T-helper 1 cell treated with Interleukin-12 subunit alpha and Interleukin-12 subunit beta and Interleukin-4 antibody, amounts not matched to agents 30 μg/mL and 1 μg/mL, for 36 hours (primary cell): Measurements from ENCODE around the gene CTNNA2.

Experiments used
- H3K27ac Mint-ChIP-seq: one replicate; pipeline ENCODE4 v1.8.0; 2021; ENCODE audit warnings: mild to moderate bottlenecking, mixed read lengths
- H3K27me3 Mint-ChIP-seq: one replicate; pipeline ENCODE4 v1.8.0; 2021; ENCODE audit warnings: low read depth, mixed read lengths
- H3K36me3 Mint-ChIP-seq: one replicate; pipeline ENCODE4 v1.8.0; 2021; ENCODE audit warnings: low read depth, mixed read lengths
- H3K4me1 Mint-ChIP-seq: one replicate; pipeline ENCODE4 v1.8.0; 2021; ENCODE audit warnings: low read depth, mixed read lengths
- H3K4me3 Mint-ChIP-seq: one replicate; pipeline ENCODE4 v1.8.0; 2021; ENCODE audit warnings: mild to moderate bottlenecking, moderate library complexity, mixed read lengths
- H3K9me3 Mint-ChIP-seq: one replicate; pipeline ENCODE4 v1.8.0; 2021; ENCODE audit warnings: mixed read lengths

CTNNA2 gene

DNA sequence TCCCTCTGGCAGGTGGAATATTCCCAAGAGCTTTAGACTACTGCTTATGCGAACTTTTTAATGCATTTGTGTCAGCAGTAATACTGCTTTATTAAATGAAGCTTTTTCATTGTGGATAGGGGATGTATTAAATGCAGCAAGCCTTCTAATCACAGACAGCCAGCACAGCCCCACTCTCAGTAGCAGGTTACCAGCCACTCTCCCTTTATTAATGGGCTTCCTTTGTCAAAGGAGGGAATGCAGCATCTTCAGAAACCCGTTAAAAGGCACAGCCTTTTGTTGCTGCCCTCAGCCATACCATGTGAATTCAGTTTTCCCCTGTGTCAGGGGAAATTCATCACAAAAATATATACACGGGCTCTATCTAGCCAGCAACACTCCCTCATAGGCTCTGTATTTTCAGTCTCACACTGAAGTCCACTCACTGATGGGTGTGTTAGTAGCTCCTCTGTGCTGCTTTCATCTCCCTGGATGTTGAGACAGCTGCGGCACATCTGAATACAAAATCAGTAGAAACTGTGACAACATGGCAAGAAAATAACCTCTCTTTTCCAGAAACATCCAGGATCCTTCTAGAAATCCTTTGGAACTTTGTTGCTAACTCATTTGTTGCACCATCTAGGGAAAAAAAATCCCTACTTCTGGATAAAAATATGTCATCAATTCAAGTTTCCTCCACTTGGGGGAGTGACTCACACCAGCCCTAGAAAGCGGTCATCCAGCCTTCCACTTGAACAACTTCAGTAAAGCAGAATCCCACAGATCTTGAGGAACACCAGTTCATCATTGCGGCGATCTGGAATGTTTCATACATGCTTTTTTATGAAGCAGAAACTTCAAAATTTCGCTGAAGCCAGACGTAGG, 743.3 kb downstream of the CTNNA2 start:
- Mint-ChIP-seq H3K27ac (no peak overlapping the region), H3K4me1 (no peaks in the 10 kb centered on the region), H3K36me3 (no peaks in the 10 kb centered on the region), H3K4me3 (no peak overlapping the region), H3K27me3 (no peaks in the 10 kb centered on the region), H3K9me3 (peaks cover 5% of the 10 kb centered on the region)

DNA sequence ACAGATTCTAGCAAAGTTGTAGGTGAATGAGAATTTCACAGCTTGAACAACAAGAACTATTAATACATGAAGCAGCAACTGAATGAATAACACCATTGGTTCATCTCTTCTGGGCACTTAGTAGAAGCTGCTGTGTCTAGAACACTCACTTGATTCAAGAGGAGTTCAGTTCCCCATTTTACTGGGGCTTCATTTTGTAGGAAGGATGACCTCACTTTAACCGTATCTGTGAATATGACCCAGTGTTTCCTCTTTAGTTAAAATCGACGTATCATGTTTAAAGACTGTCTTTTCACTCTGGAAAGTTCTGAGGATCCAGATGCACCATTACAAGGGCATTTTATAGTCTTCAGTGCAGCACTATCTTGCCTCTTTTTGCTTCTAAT, 743.9 kb downstream of the CTNNA2 start:
- no peak overlapping the region for H3K4me3 Mint-ChIP-seq
- H3K4me1 Mint-ChIP-seq = no peaks in the 10 kb centered on the region
- no peaks in the 10 kb centered on the region for H3K36me3 Mint-ChIP-seq
- peaks cover 5% of the 10 kb centered on the region for H3K9me3 Mint-ChIP-seq
- no peaks in the 10 kb centered on the region for H3K27me3 Mint-ChIP-seq
- no peak overlapping the region for H3K27ac Mint-ChIP-seq

DNA sequence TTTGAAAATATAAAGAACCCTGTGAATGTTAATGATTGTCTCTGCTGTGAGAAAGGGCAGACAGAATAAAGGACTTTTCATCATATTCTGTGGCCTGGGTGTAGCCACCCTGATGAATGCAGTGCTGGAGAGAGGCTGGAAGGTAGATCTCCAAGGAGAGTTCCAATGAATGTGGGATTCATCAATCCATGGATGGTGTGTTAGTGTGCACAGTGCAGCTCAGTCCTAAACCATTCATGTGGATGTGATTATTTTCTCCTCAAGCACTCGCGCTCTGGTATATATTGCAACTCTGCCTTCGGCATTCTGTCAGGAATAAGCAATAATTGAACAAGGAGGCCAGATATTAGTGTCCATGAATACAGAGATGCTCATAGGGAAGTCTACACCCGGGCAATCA, 744.6 kb downstream of the CTNNA2 start:
- Mint-ChIP-seq H3K36me3 (no peaks in the 10 kb centered on the region), H3K27me3 (no peaks in the 10 kb centered on the region), H3K9me3 (peaks cover 5% of the 10 kb centered on the region), H3K4me1 (no peaks in the 10 kb centered on the region), H3K4me3 (no peak overlapping the region), H3K27ac (no peak overlapping the region)

DNA sequence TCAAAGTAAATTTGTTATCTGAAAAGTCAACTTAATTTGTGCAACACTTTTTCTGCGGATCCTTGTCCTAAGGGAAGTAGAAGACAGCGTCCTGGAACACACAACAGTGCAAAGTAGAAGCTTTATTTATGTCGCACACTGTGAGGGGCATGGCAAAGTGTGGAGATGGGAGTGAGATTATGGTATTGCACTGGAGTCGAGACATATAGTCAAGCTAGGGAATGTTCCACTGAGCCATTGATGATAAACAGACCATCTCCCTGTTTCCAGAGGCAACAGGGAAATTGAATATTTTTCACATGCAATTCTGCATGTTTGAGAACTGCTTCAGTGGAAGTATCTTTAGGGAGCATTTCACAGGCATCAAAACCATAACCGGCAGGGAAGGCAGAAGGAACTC, 745.5 kb downstream of the CTNNA2 start:
- Mint-ChIP-seq H3K4me3 (no peak overlapping the region), H3K36me3 (no peaks in the 10 kb centered on the region), H3K4me1 (no peaks in the 10 kb centered on the region)

DNA sequence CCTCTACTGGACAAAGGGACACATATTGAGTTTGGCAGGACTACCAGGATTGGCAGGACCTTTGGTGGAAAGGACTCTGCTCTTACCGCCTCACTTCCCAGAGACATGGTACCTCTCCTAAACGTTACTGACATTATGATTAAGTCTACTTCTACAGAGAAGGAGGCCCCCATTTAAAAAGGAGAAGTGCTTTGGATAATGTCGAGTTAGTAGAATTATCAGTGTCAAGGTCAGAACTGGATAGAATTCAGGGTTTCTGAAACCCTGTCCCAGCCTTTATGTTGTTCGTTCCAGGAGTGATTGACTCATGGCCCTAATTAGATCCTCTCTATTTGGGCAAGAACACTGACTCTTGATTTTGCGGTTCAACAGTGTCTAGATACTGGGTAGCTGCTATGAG, 745.9 kb downstream of the CTNNA2 start:
- Mint-ChIP-seq H3K4me1 (no peaks in the 10 kb centered on the region), H3K27ac (no peak overlapping the region), H3K4me3 (no peak overlapping the region), H3K27me3 (no peaks in the 10 kb centered on the region), H3K9me3 (peaks cover 5% of the 10 kb centered on the region), H3K36me3 (no peaks in the 10 kb centered on the region)

More for the DNA sequence above, 745.5 kb downstream of the CTNNA2 start:
- Mint-ChIP-seq H3K27me3 (no peaks in the 10 kb centered on the region), H3K27ac (no peak overlapping the region), H3K9me3 (peaks cover 5% of the 10 kb centered on the region)

DNA sequence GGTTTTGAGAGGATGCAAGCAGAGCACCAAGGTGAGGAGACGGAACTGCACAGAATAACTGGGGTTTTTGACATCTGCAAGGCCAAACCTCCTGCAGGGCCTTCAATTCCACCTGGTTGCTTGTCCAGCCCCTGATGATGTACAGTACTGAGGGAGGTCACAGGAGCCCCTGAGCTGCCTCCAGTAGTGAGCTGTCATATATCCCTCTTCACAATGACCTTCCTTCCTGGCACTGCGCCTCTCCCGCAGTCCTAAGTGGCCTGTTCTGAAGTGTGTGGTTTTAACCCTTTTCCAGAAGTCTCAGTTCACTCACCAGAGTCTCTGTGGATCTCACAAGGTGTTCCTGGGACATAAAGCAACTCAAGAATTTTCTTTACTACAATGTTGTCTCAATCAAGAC, 746.4 kb downstream of the CTNNA2 start:
- H3K4me3 Mint-ChIP-seq = no peak overlapping the region
- H3K27ac Mint-ChIP-seq = no peak overlapping the region
- peaks cover 5% of the 10 kb centered on the region for H3K9me3 Mint-ChIP-seq
- H3K4me1 Mint-ChIP-seq = no peaks in the 10 kb centered on the region
- H3K36me3 Mint-ChIP-seq = no peaks in the 10 kb centered on the region
- H3K27me3 Mint-ChIP-seq = no peaks in the 10 kb centered on the region

DNA sequence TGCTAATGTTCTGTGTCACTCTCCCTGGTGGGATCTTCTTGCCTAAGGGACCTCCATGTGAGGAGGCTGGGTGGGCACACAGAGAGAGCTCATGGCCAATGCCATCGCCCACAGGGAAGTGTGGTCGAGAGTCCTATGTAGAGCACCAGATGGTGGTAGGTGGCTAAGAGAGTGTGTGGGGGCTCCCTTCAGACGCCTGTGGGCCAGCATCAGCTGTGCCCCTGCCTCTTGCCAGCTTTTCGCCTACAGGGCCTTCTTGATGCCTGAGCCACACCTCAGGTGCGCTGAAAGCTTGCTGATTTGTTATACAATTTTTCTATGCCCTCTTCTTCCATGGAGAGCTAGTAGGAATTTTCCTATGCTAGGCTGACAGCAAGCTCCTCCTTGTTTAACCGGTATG, 753.4 kb downstream of the CTNNA2 start:
- peaks cover 11% of the 10 kb centered on the region for H3K9me3 Mint-ChIP-seq
- H3K4me3 Mint-ChIP-seq = no peak overlapping the region
- no peaks in the 10 kb centered on the region for H3K36me3 Mint-ChIP-seq
- H3K27ac Mint-ChIP-seq = no peak overlapping the region
- no peaks in the 10 kb centered on the region for H3K27me3 Mint-ChIP-seq
- H3K4me1 Mint-ChIP-seq = no peaks in the 10 kb centered on the region

DNA sequence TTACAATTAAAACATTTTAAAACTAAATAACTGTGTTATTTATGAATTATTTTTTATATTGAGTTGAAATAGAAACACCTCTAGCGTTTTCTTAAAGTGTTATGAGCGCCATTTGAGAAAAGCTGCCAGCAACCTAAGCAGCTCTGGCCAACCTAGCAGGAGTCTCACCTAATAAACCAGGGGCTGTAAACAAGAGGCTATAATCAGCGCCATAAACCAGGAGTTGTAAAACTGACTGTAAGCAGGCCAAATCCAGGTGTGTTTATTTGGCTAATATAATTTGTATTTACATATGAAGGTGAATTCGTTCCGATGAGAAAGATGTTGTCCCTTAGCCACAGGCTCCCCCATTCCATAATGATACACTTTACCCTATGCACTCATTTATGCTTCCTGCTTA, 757.0 kb downstream of the CTNNA2 start:
- H3K4me1 Mint-ChIP-seq = no peaks in the 10 kb centered on the region
- peaks cover 8% of the 10 kb centered on the region for H3K9me3 Mint-ChIP-seq
- no peak overlapping the region for H3K27ac Mint-ChIP-seq
- no peaks in the 10 kb centered on the region for H3K36me3 Mint-ChIP-seq
- no peak overlapping the region for H3K4me3 Mint-ChIP-seq
- H3K27me3 Mint-ChIP-seq = no peaks in the 10 kb centered on the region

DNA sequence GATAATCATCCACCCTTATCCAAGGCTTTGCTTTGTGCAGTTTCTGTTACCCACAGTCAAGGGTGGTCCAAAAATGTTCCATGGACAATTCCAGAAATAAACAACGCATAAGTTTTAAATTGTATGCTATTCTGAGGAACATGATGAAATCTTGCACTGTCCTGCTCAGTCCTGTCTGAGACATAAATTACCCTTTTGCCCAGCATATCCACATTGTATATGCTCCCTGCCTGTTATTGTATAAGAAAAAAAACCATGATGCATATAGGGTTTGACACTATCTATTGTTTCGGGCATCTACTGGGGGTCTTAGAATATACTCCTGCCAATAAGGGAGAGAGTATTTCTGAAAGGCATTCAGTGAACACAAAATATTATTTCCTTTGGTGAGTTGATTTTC, 767.7 kb downstream of the CTNNA2 start:
- H3K4me3 Mint-ChIP-seq = no peak overlapping the region
- H3K4me1 Mint-ChIP-seq = no peaks in the 10 kb centered on the region
- H3K27ac Mint-ChIP-seq = no peak overlapping the region
- H3K27me3 Mint-ChIP-seq = no peaks in the 10 kb centered on the region
- no peaks in the 10 kb centered on the region for H3K36me3 Mint-ChIP-seq
- no peaks in the 10 kb centered on the region for H3K9me3 Mint-ChIP-seq

DNA sequence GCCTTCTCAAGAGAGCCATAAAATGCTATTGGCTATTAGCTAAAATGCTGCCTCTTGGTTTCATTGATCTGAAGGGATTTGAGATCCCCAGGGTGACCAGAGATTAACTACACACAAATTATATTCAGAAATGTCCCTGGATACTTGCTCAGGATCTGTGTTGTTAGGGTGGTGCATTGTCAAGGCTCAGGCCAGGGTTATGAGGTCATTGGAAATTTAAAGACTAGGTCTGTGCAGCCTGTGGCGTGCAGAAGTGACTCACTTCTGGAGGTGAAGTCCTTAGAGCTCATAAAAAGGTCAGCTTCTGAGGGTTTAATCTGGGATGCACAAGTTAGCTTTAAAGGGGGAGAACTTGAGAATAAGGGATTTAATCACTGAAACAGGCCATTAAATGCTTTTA, 768.2 kb downstream of the CTNNA2 start:
- Mint-ChIP-seq H3K27ac (no peak overlapping the region), H3K9me3 (no peaks in the 10 kb centered on the region), H3K27me3 (no peaks in the 10 kb centered on the region), H3K4me1 (no peaks in the 10 kb centered on the region), H3K4me3 (no peak overlapping the region), H3K36me3 (no peaks in the 10 kb centered on the region)

DNA sequence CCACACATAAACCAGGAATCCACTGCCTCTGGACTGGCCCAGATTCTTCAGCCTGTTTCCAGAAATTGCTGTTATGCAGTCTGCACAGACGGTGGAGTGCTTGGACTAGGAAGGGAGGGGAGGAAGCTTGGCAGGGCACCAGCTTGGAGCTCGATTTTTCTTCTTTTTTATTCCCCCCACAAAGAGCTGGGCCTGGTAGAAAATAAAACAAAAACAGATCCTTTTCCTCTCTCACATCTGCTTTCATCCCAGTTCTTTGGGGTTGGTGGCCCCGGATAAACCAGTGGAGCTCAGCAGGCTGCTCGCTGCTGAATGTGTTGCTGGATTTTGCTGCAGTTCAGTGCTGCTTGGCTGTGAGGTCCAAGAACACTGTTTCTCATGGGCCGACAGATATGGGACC, 775.7 kb downstream of the CTNNA2 start:
- H3K27ac Mint-ChIP-seq = no peak overlapping the region
- no peaks in the 10 kb centered on the region for H3K27me3 Mint-ChIP-seq
- H3K4me3 Mint-ChIP-seq = no peak overlapping the region
- no peaks in the 10 kb centered on the region for H3K9me3 Mint-ChIP-seq
- no peaks in the 10 kb centered on the region for H3K4me1 Mint-ChIP-seq
- H3K36me3 Mint-ChIP-seq = no peaks in the 10 kb centered on the region

DNA sequence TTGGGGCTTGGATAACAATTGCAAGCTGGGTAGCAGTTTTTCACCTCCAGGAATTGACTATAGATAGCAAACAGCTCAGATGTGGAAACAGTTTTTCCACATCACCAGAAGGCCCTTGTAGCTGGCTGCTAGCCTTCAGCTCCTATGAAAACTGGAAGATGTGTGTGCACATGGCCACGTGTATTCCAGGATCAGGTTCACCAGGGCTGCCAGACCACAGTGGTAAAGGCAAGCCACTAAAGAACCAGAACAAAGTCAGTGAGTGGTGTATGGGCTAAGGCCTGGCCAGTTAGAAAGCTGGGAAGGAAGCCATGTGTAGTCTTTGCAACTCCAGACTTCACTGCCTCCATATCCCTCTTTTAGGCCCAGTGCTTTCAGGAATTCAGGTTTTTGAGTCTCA, 778.8 kb downstream of the CTNNA2 start:
- Mint-ChIP-seq H3K36me3 (no peaks in the 10 kb centered on the region), H3K4me3 (no peak overlapping the region), H3K27ac (no peak overlapping the region), H3K9me3 (no peaks in the 10 kb centered on the region), H3K4me1 (no peaks in the 10 kb centered on the region), H3K27me3 (no peaks in the 10 kb centered on the region)

DNA sequence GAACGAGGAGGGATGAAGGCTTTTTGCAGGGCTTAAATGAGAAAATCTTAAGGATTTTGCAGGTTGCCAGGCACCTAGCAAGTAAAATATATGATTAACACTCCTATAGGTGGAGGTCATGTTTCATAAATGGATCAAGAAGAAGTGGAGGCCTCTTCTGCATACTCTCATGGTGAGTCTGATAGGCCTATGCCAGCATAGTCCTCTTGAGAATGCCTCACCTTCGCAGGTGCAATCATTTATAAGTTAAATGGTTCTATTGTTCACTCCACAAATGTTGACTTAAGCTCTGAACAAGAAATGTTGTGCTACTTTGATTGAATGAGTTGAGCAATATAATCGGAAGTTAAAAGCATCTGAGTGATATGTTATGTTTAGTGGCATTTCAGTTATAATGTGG, 779.6 kb downstream of the CTNNA2 start:
- no peaks in the 10 kb centered on the region for H3K4me1 Mint-ChIP-seq
- no peaks in the 10 kb centered on the region for H3K36me3 Mint-ChIP-seq
- no peak overlapping the region for H3K27ac Mint-ChIP-seq
- H3K9me3 Mint-ChIP-seq = no peaks in the 10 kb centered on the region
- H3K27me3 Mint-ChIP-seq = no peaks in the 10 kb centered on the region
- H3K4me3 Mint-ChIP-seq = no peak overlapping the region

DNA sequence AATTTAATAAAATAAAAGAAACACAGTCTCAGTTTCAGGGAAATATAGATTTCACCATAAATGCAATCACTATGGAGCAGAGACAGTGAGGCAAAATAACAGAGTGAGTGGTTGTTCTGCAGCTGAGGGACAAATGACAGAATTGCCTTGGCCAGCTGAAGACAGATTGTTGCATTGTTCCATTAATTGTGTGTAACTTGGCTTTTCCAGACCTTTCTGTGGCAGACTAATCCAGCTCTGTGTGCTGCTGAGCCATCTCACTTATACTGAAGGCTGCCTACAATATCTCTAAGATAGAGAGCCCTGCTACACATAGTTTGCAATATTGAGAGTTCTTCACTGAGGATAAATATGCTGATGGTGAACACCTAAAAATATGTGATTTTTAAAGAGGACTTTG, 780.2 kb downstream of the CTNNA2 start:
- Mint-ChIP-seq H3K27me3 (no peaks in the 10 kb centered on the region), H3K36me3 (no peaks in the 10 kb centered on the region), H3K27ac (no peak overlapping the region), H3K9me3 (no peaks in the 10 kb centered on the region), H3K4me1 (no peaks in the 10 kb centered on the region), H3K4me3 (no peak overlapping the region)

DNA sequence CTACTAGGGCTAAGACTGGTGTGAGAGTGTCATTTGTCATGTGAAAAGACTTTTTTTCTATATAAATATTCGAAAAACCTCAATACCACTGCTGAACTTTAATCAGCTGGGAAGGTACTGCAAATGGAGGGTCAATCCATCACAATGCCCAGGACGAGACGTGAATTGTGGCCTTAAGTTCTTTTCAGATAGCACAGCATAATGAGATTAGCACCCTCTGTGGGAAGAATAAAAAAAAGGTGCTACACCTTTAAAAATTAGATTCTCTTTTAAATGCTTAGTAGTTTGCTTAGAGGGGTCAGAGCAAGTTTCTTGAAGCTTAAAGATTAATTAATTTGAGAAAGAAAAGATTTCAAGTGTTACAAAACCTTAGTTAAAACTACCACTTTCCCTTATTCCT, 786.1 kb downstream of the CTNNA2 start:
- peaks cover 31% of the 10 kb centered on the region for H3K27me3 Mint-ChIP-seq
- H3K4me3 Mint-ChIP-seq = no peak overlapping the region
- no peak overlapping the region for H3K27ac Mint-ChIP-seq
- no peaks in the 10 kb centered on the region for H3K36me3 Mint-ChIP-seq
- H3K9me3 Mint-ChIP-seq = no peaks in the 10 kb centered on the region
- H3K4me1 Mint-ChIP-seq = no peaks in the 10 kb centered on the region

DNA sequence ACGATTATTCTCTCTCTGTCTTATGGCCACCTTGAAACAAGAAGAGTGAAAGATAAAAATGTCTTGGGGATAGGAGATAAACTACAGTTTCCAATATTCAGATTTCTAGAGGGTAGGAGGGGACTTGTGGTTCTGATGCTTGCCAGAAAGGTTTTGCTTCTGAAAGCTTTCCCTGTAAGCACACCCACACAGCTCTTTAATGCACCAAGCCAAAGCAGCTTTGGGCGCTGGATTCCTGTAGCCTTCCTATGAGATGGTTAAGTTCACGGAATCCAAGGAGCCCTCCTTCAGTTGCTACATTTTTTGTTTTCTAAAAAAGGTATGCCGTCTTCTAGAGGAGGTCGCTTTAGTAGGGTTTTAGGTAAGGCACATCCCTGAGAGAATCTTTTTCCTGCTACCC, 786.8 kb downstream of the CTNNA2 start:
- Mint-ChIP-seq H3K27me3 (peaks cover 35% of the 10 kb centered on the region), H3K4me1 (no peaks in the 10 kb centered on the region), H3K9me3 (no peaks in the 10 kb centered on the region), H3K4me3 (no peak overlapping the region), H3K27ac (no peak overlapping the region), H3K36me3 (no peaks in the 10 kb centered on the region)
